HepG2 (cell line): ENCODE results near the gene GRK5. TPM values are rescaled to one million over a fixed set of nuclear protein-coding genes. Genes with fewer than 3 reads are reported as not detected.

Experiments used
- EHMT2 ChIP-seq: fragments of 200-600 bp; sonication (generic); IDR thresholded peaks from 2 replicates; pipeline ENCODE4 v1.7.0; 2017; ENCODE audit warnings: antibody characterized with exemption, low read depth, low read length, borderline replicate concordance
- FOSL2 ChIP-seq: sonication (generic); formaldehyde crosslinking; IDR thresholded peaks from 2 replicates; pipeline ENCODE4 v1.4.0; 2020; ENCODE audit warnings: missing genetic modification reagents
- MIXL1 ChIP-seq: IDR thresholded peaks from 2 replicates; pipeline ENCODE4 v1.6.1; 2016
- NCOA2 ChIP-seq: sonication (generic); formaldehyde crosslinking; IDR thresholded peaks from 2 replicates; pipeline ENCODE4 v1.8.0; 2022; ENCODE audit warnings: inconsistent platforms
- NFKBIZ ChIP-seq: IDR thresholded peaks from 2 replicates; pipeline ENCODE4 v1.6.1; 2018; ENCODE audit warnings: missing genetic modification reagents, missing compliant biosample characterization
- PAF1 ChIP-seq: IDR thresholded peaks from 2 replicates; pipeline ENCODE4 v1.6.1; 2016; ENCODE audit warnings: missing genetic modification reagents, missing compliant biosample characterization
- SOX6 ChIP-seq, 2 experiments: fragments of 450-650 bp in 1 of 2; sonication (generic) in 1 of 2; formaldehyde crosslinking in 1 of 2; IDR thresholded peaks; 2 replicates each; pipeline versions ENCODE4 v1.4.0 to v1.6.1; 2017 to 2020; ENCODE audit warnings: antibody characterized with exemption in 1 of 2, mild to moderate bottlenecking in 1 of 2, missing genetic modification reagents in 1 of 2
- SP1 ChIP-seq, 2 experiments: fragments of 450-650 bp in 1 of 2; sonication (generic) in 1 of 2; formaldehyde crosslinking in 1 of 2; IDR thresholded peaks; 2 replicates each; pipeline versions ENCODE4 v1.4.0 to v1.6.1; 2016 to 2020; ENCODE audit warnings: missing genetic modification reagents in 1 of 2
- ZBTB42 ChIP-seq: sonication (generic); formaldehyde crosslinking; IDR thresholded peaks from 2 replicates; pipeline ENCODE4 v1.5.0; 2020; ENCODE audit warnings: mild to moderate bottlenecking, missing genetic modification reagents
- ZFX ChIP-seq: sonication (generic); formaldehyde crosslinking; IDR thresholded peaks from 2 replicates; pipeline ENCODE4 v1.4.0; 2020; ENCODE audit warnings: mild to moderate bottlenecking, low read depth, missing genetic modification reagents, moderate library complexity
- ZNF383 ChIP-seq: sonication (generic); formaldehyde crosslinking; IDR thresholded peaks from 2 replicates; pipeline ENCODE4 v1.4.0; 2020; ENCODE audit warnings: missing genetic modification reagents, mild to moderate bottlenecking, borderline replicate concordance
- polyA plus RNA-seq, 8 experiments: library from polyadenylated mRNA; depleted of rRNA in 3 of 8; stranded (reverse) in 7 of 8; unstranded in 1 of 8; fragments of >200 nt; fragmentation: Illumina TruSeq in 4 of 8; extraction: Trizol in 4 of 8; gene quantifications; 2 replicates each; pipeline versions ENCODE4 v1.2.1 to v1.2.3, GENCODE V29; 2011 to 2016; ENCODE audit warnings: low read depth in 4 of 8, missing spikeins in 1 of 8, mixed read lengths in 1 of 8; ENCODE audit not compliant: insufficient read depth in 1 of 8
- total RNA-seq, 5 experiments: library from RNA; depleted of rRNA; stranded (reverse); fragments of >200 nt; fragmentation: Illumina TruSeq; extraction: Trizol; gene quantifications; 2 replicates each; pipeline ENCODE4 v1.2.3, GENCODE V29; 2016; ENCODE audit warnings: low read depth in 1 of 5
- TF ChIP-seq, protein P1 (sequence below): sonication (generic); formaldehyde crosslinking; IDR thresholded peaks from 2 replicates; pipeline ENCODE4 v1.4.0; 2020; ENCODE audit warnings: missing genetic modification reagents, borderline replicate concordance
- TF ChIP-seq, protein P2 (sequence below), 2 experiments: fragments of 450-650 bp in 1 of 2; sonication (generic) in 1 of 2; formaldehyde crosslinking in 1 of 2; IDR thresholded peaks; 2 replicates each; pipeline versions ENCODE4 v1.6.1 to v1.8.0; 2016 to 2022; ENCODE audit warnings: antibody characterized with exemption in 1 of 2, mild to moderate bottlenecking in 1 of 2, missing genetic modification reagents in 1 of 2
- TF ChIP-seq, protein P3 (sequence below): sonication (generic); formaldehyde crosslinking; IDR thresholded peaks from 2 replicates; pipeline ENCODE4 v1.8.0; 2023; ENCODE audit warnings: mild to moderate bottlenecking, missing genetic modification reagents
- TF ChIP-seq, protein P4 (sequence below): sonication (generic); formaldehyde crosslinking; IDR thresholded peaks from 2 replicates; pipeline ENCODE4 v1.8.1; 2023; ENCODE audit warnings: mild to moderate bottlenecking, missing genetic modification reagents

Gene GRK5
- total and polyA plus RNA-seq, 2 of the 13 experiments (the other 11 are each of a cell fraction or from before 2014, with no cell fraction given), result 10.4 to 12.6 TPM

DNA sequence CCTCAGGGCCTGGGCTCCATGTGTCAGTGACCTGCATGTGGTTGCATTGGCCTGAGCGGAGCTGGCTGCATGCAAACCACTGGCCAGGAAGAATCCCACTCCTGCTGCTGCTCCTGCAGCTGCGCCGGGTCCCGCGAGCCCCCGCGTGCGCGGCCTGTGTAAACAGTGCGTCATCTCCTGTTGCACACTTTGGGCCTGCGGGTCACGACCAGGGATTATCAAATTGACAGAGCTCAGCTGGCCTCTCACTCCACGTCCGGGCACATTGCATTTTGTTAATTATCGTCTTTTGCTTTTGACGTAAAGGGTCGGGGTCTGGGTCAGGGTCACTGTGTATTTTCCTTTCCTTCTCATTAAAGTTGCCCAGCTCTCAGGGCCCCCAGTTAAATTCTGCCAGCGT, 202.5 kb downstream of the GRK5 start (continued):
- TF ChIP-seq, protein P1, sequence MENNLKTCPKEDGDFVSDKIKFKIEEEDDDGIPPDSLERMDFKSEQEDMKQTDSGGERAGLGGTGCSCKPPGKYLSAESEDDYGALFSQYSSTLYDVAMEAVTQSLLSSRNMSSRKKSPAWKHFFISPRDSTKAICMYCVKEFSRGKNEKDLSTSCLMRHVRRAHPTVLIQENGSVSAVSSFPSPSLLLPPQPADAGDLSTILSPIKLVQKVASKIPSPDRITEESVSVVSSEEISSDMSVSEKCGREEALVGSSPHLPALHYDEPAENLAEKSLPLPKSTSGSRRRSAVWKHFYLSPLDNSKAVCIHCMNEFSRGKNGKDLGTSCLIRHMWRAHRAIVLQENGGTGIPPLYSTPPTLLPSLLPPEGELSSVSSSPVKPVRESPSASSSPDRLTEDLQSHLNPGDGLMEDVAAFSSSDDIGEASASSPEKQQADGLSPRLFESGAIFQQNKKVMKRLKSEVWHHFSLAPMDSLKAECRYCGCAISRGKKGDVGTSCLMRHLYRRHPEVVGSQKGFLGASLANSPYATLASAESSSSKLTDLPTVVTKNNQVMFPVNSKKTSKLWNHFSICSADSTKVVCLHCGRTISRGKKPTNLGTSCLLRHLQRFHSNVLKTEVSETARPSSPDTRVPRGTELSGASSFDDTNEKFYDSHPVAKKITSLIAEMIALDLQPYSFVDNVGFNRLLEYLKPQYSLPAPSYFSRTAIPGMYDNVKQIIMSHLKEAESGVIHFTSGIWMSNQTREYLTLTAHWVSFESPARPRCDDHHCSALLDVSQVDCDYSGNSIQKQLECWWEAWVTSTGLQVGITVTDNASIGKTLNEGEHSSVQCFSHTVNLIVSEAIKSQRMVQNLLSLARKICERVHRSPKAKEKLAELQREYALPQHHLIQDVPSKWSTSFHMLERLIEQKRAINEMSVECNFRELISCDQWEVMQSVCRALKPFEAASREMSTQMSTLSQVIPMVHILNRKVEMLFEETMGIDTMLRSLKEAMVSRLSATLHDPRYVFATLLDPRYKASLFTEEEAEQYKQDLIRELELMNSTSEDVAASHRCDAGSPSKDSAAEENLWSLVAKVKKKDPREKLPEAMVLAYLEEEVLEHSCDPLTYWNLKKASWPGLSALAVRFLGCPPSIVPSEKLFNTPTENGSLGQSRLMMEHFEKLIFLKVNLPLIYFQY (CRISPR knock-in tag), result peak; percentile 89
- peak; percentile 79; the same call in 1 of the 2 replicates for TF ChIP-seq ZBTB42
- TF ChIP-seq, protein P2, sequence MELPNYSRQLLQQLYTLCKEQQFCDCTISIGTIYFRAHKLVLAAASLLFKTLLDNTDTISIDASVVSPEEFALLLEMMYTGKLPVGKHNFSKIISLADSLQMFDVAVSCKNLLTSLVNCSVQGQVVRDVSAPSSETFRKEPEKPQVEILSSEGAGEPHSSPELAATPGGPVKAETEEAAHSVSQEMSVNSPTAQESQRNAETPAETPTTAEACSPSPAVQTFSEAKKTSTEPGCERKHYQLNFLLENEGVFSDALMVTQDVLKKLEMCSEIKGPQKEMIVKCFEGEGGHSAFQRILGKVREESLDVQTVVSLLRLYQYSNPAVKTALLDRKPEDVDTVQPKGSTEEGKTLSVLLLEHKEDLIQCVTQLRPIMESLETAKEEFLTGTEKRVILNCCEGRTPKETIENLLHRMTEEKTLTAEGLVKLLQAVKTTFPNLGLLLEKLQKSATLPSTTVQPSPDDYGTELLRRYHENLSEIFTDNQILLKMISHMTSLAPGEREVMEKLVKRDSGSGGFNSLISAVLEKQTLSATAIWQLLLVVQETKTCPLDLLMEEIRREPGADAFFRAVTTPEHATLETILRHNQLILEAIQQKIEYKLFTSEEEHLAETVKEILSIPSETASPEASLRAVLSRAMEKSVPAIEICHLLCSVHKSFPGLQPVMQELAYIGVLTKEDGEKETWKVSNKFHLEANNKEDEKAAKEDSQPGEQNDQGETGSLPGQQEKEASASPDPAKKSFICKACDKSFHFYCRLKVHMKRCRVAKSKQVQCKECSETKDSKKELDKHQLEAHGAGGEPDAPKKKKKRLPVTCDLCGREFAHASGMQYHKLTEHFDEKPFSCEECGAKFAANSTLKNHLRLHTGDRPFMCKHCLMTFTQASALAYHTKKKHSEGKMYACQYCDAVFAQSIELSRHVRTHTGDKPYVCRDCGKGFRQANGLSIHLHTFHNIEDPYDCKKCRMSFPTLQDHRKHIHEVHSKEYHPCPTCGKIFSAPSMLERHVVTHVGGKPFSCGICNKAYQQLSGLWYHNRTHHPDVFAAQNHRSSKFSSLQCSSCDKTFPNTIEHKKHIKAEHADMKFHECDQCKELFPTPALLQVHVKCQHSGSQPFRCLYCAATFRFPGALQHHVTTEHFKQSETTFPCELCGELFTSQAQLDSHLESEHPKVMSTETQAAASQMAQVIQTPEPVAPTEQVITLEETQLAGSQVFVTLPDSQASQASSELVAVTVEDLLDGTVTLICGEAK (IDR thresholded peaks at IDR 0.05), result no peak
- TF ChIP-seq, protein P2 (CRISPR knock-in tag; IDR thresholded peaks at IDR 0.05), result 0 out of 2 replicates have a peak, but pooled peaks have one; percentile 58
- 0 out of 2 replicates have a peak, but pooled peaks have one; percentile 23 for TF ChIP-seq NFKBIZ (CRISPR knock-in tag)
- TF ChIP-seq, protein P3, sequence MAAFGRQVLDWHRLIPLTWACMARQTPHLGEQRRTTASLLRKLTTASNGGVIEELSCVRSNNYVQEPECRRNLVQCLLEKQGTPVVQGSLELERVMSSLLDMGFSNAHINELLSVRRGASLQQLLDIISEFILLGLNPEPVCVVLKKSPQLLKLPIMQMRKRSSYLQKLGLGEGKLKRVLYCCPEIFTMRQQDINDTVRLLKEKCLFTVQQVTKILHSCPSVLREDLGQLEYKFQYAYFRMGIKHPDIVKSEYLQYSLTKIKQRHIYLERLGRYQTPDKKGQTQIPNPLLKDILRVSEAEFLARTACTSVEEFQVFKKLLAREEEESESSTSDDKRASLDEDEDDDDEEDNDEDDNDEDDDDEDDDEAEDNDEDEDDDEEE (CRISPR knock-in tag), result 0 out of 2 replicates have a peak, but pooled peaks have one; percentile 57
- TF ChIP-seq SP1 (IDR thresholded peaks at IDR 0.05), result no peak
- no peak for TF ChIP-seq SP1 (CRISPR knock-in tag; IDR thresholded peaks at IDR 0.05)
- peak; percentile 79; the same call in 1 of the 2 replicates for TF ChIP-seq MIXL1 (CRISPR knock-in tag)
- TF ChIP-seq FOSL2 (CRISPR knock-in tag), result peak; percentile 95
- no peak for TF ChIP-seq EHMT2
- TF ChIP-seq NCOA2, result peak; percentile 76
- no peak for TF ChIP-seq PAF1 (CRISPR knock-in tag)
- TF ChIP-seq, protein P4, sequence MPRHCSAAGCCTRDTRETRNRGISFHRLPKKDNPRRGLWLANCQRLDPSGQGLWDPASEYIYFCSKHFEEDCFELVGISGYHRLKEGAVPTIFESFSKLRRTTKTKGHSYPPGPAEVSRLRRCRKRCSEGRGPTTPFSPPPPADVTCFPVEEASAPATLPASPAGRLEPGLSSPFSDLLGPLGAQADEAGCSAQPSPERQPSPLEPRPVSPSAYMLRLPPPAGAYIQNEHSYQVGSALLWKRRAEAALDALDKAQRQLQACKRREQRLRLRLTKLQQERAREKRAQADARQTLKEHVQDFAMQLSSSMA (CRISPR knock-in tag), result no peak
- no peak for TF ChIP-seq SOX6 (IDR thresholded peaks at IDR 0.05)
- peak; percentile 71 for TF ChIP-seq SOX6 (CRISPR knock-in tag; IDR thresholded peaks at IDR 0.05)
- peak; percentile 66 for TF ChIP-seq ZFX (CRISPR knock-in tag)
- TF ChIP-seq ZNF383 (CRISPR knock-in tag), result no peak
